ENCODE data around the gene PAF1. TPM values are rescaled to one million over a fixed set of nuclear protein-coding genes. Genes with fewer than 3 reads are reported as not detected.
A peak's percentile ranks its signal among the peaks of the same experiment; 100 is the strongest.

PAF1 gene
- total and polyA plus RNA-seq, 2 of the 13 experiments (the other 11 are each of a cell fraction or from before 2014, with no cell fraction given) = 30.2 to 31.1 TPM

DNA sequence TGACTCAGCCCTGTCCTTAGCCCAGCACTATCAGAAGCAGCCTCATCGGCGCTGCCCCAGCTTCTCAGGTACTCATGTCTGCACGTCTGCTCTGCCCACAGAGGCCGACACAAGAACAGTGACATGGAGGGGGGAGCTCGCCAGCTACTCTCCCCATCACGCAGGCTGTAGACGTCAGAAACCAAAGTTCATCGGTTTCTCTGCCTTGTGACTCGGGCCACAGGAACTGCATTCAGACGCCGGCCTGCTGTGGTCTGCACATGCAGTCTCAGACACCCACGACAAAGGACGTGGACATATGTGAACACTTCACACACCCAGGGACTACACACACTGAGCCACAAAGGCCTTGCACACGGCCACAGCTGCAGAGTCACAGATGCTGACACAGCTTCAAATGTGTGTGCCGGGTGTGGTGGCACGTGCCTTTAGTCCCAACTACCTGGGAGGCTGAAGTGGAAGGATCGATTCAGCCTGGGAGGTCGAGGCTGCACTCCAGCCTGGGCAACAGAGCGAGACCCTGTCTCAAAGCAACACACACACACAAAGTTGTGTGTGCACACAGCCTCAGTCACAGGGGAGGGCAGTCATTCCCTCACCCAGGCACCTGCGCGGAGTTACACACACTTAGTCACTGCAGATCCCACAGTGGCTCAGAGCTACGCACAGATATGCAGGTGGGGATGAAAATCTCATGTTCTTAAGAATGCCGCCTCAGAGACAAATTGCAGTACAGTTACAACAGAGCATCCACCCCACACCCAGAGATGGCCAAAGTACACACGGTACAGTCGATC, 10.8 kb upstream of the PAF1 start (continued):
- TF ChIP-seq, protein P1, sequence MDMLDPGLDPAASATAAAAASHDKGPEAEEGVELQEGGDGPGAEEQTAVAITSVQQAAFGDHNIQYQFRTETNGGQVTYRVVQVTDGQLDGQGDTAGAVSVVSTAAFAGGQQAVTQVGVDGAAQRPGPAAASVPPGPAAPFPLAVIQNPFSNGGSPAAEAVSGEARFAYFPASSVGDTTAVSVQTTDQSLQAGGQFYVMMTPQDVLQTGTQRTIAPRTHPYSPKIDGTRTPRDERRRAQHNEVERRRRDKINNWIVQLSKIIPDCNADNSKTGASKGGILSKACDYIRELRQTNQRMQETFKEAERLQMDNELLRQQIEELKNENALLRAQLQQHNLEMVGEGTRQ (IDR thresholded peaks at IDR 0.05; ENCODE audit: low read depth, low read length) = peak; percentile 2; the same call in 1 of the 2 replicates
- TF ChIP-seq, protein P1 (CRISPR knock-in tag; IDR thresholded peaks at IDR 0.05; ENCODE audit: borderline replicate concordance) = 0 out of 2 replicates have a peak, but pooled peaks have one; percentile 58
- TF ChIP-seq SRSF4 (IDR thresholded peaks at IDR 0.05; ENCODE audit: low read depth, low read length, poor library complexity, severe bottlenecking) (no peak), SMYD3 (CRISPR knock-in tag; IDR thresholded peaks at IDR 0.05) (peak; percentile 88; the same call in 1 of the 2 replicates), RCOR2 (CRISPR knock-in tag; IDR thresholded peaks at IDR 0.05) (peak; percentile 66), MBNL3 (CRISPR knock-in tag; conservative IDR thresholded peaks at IDR 0.05) (no peak), ZKSCAN1 (IDR thresholded peaks at IDR 0.05; ENCODE audit: low read length) (no peak), CREB1 (IDR thresholded peaks at IDR 0.05) (peak; percentile 84), CREB1 (CRISPR knock-in tag; IDR thresholded peaks at IDR 0.05) (peak; percentile 91), TEAD2 (CRISPR knock-in tag; IDR thresholded peaks at IDR 0.05) (no peak), ZBTB38 (CRISPR knock-in tag; IDR thresholded peaks at IDR 0.05) (peak; percentile 66), KDM1A (CRISPR knock-in tag; IDR thresholded peaks at IDR 0.05) (peak; percentile 44; the same call in 1 of the 2 replicates), SATB2 (CRISPR knock-in tag; IDR thresholded peaks at IDR 0.05) (no peak), PTBP1 (IDR thresholded peaks at IDR 0.05; ENCODE audit: low read depth, low read length, poor library complexity, severe bottlenecking) (no peak), ZNF556 (CRISPR knock-in tag; IDR thresholded peaks at IDR 0.05; ENCODE audit: borderline replicate concordance) (peak; percentile 39; the same call in 1 of the 2 replicates), ZNF629 (CRISPR knock-in tag; conservative IDR thresholded peaks at IDR 0.05) (peak; percentile 46), REXO4 (CRISPR knock-in tag; IDR thresholded peaks at IDR 0.05; ENCODE audit: borderline replicate concordance) (no peak), MYNN (CRISPR knock-in tag; IDR thresholded peaks at IDR 0.05; ENCODE audit: low read depth) (no peak)
- TF ChIP-seq, protein P2, sequence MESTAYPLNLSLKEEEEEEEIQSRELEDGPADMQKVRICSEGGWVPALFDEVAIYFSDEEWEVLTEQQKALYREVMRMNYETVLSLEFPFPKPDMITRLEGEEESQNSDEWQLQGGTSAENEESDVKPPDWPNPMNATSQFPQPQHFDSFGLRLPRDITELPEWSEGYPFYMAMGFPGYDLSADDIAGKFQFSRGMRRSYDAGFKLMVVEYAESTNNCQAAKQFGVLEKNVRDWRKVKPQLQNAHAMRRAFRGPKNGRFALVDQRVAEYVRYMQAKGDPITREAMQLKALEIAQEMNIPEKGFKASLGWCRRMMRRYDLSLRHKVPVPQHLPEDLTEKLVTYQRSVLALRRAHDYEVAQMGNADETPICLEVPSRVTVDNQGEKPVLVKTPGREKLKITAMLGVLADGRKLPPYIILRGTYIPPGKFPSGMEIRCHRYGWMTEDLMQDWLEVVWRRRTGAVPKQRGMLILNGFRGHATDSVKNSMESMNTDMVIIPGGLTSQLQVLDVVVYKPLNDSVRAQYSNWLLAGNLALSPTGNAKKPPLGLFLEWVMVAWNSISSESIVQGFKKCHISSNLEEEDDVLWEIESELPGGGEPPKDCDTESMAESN (CRISPR knock-in tag; conservative IDR thresholded peaks at IDR 0.05) = no peak; the same call in 1 of the 2 replicates
- TF ChIP-seq, protein P3, sequence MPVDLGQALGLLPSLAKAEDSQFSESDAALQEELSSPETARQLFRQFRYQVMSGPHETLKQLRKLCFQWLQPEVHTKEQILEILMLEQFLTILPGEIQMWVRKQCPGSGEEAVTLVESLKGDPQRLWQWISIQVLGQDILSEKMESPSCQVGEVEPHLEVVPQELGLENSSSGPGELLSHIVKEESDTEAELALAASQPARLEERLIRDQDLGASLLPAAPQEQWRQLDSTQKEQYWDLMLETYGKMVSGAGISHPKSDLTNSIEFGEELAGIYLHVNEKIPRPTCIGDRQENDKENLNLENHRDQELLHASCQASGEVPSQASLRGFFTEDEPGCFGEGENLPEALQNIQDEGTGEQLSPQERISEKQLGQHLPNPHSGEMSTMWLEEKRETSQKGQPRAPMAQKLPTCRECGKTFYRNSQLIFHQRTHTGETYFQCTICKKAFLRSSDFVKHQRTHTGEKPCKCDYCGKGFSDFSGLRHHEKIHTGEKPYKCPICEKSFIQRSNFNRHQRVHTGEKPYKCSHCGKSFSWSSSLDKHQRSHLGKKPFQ (CRISPR knock-in tag; IDR thresholded peaks at IDR 0.05; ENCODE audit: insufficient replicate concordance) = peak; percentile 98
- TF ChIP-seq, protein P4, sequence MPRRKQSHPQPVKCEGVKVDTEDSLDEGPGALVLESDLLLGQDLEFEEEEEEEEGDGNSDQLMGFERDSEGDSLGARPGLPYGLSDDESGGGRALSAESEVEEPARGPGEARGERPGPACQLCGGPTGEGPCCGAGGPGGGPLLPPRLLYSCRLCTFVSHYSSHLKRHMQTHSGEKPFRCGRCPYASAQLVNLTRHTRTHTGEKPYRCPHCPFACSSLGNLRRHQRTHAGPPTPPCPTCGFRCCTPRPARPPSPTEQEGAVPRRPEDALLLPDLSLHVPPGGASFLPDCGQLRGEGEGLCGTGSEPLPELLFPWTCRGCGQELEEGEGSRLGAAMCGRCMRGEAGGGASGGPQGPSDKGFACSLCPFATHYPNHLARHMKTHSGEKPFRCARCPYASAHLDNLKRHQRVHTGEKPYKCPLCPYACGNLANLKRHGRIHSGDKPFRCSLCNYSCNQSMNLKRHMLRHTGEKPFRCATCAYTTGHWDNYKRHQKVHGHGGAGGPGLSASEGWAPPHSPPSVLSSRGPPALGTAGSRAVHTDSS (CRISPR knock-in tag; conservative IDR thresholded peaks at IDR 0.05) = no peak
- TF ChIP-seq, protein P5, sequence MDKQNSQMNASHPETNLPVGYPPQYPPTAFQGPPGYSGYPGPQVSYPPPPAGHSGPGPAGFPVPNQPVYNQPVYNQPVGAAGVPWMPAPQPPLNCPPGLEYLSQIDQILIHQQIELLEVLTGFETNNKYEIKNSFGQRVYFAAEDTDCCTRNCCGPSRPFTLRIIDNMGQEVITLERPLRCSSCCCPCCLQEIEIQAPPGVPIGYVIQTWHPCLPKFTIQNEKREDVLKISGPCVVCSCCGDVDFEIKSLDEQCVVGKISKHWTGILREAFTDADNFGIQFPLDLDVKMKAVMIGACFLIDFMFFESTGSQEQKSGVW (CRISPR knock-in tag; IDR thresholded peaks at IDR 0.05; ENCODE audit: borderline replicate concordance) = no peak

Data from HepG2 (cell line).